ENCODE data around the gene DDX6. TPM values are rescaled to one million over a fixed set of nuclear protein-coding genes. Genes with fewer than 3 reads are reported as not detected.
A peak's percentile ranks its signal among the peaks of the same experiment; 100 is the strongest.
"Not testable (repeated sequence)": the region's sequence is repeated elsewhere in the genome, so short reads cannot be mapped to it uniquely, and the experiment has no call there.

The DDX6 gene
- total RNA-seq, 1 donor from 2014 or later, result 110 TPM

DNA sequence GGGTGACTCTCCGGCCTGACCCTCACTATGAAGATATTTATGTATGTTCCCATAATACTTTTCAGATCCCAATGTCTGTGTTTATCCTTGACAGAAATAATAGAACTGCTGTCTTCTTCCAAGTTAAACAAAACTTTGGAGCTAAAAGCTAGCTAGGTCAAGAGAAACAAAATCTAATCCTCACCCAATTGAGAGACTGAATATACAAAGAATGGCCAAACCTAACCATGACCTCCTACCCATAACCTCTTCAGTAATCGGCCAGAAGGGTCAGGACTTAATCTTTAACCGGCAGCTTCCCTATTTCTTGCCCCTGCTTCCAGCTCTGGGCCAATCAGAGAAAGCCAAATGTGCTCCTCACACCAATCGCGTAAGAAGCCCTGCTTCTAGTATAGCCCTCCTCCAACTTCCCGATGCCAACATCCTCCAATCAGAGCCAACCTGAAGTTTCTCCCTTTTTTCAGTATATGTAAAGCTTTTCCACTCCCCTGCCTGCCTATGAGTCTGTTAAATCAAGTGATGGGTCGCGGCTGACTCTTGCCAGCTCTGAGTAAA, 1.7 kb upstream of the DDX6 start:
- DNase-seq (ENCODE audit: extremely low read depth, low read depth, low spot score), result peak; percentile 85

- no peak for DNase-seq (ENCODE audit: extremely low read depth, low read depth, low spot score)
Observed at GRCh38 chr11:118791961-118792569, 1.1 kb upstream of the DDX6 start.

DNA sequence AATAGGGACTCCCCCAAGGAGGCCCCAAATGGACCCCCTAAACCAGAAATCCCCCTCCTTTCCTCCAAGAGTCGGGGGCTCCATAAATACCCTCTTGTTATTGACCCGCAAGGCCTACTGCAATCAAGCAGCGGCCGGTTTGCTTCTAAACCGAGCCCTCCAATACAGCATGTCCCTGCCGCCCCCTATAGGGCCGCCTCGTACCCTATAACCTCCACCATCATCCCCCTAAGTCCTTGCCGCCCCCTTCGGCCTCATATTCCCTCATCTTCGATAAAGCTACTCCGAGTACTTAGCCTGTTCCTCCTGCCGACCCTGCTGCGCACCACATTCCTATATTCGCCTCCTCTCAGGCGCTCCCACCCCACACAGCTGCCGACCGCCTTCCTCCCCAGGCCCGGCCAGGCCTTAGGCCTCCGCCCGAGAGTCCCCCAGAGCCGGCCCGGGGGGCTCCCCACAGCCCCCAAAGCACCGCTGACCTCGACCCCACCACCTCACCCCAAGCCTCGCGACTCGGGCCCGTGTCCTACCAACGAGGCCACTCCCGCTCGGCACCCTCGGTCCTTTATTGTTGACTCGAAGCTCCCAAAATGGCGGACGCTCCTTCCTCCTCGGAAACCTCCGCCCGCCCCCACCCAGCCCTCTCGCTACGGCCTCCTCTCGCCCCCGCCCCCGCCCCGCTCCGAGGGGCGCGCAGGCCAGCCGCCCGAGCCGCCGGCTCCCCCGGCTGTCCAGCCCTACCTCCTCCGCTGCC, 430 bp downstream of the DDX6 start:
- no peak for DNase-seq (ENCODE audit: extremely low read depth, low read depth, low spot score)

DNA sequence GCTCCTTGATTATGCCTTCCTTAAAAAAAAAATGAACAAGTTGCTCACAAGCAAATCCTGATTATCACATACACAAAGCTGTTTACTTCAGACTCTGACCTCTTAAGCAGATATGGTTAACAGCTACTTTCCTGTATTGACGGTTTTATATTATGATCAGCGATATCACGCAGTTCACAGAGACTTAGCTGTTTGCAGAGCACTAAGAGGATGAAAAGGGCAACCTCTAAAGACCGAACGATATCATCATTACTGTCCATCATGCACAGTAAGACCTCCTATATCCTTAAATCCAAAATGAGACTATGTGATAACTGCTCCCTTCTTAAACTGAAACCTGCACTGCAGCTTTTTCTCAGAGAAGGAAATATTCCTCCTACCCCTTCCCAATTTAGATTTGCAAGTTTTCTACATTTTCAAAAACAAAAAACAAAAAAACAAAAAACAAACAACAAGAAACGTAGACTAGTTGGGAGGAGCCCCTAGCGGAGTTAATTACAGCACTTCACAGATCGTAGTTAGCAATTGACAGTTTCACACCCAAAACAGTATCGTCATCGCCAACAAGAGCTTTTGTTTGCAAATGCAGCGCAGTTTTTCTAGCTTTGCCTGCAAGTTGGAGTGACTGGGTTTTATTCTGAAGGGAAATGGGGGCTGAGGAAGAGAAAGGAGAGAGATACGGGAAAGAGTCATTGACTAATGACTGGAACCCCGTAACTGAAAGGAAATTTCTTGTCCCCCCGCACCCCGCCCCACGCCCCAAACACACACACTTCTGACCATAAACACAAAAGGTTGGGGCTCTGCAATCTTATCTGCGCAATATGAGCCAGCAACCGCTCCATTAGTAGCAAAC, 1.2 kb downstream of the DDX6 start:
- no peak for DNase-seq (ENCODE audit: extremely low read depth, low read depth, low spot score)

DNA sequence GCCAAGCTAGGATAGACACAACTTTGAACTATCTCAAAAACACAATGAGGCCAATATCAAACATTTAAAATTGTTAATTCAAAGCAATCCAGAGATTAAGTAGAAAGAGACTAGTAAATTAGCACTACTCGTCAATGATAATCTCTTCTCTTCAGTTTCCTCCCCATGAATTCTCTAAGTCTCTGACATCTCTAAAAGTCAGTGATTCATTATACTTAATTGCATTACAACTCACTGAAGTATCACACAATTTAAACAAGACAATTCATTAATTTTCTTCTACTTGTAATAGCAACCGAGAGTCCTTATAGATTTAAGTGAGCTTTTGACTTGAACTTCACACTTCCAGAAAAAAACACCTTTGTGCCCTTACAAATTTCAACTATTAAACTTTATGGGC, 4.3 kb downstream of the DDX6 start:
- no peak for DNase-seq (ENCODE audit: extremely low read depth, low read depth, low spot score)

DNA sequence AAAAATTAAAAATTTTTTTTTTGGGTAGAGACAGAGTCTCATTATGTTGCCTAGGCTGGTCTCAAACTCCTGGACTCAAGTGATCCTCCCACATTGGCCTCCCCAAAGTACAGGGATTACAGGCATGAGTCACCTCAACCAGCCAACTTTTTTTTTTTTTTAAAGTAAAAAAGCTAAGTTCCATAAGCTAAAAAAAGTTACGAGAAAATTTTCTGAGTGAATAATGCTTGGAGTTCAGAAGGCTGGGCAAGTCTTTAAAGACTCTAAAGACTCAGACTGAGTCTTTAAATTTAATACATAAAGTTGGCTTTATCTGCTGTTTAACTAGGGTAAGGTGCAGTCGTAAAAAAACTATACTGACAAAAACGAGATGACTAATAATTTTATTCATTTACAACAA, 5.6 kb downstream of the DDX6 start:
- DNase-seq (ENCODE audit: extremely low read depth, low read depth, low spot score), result no peak

DNA sequence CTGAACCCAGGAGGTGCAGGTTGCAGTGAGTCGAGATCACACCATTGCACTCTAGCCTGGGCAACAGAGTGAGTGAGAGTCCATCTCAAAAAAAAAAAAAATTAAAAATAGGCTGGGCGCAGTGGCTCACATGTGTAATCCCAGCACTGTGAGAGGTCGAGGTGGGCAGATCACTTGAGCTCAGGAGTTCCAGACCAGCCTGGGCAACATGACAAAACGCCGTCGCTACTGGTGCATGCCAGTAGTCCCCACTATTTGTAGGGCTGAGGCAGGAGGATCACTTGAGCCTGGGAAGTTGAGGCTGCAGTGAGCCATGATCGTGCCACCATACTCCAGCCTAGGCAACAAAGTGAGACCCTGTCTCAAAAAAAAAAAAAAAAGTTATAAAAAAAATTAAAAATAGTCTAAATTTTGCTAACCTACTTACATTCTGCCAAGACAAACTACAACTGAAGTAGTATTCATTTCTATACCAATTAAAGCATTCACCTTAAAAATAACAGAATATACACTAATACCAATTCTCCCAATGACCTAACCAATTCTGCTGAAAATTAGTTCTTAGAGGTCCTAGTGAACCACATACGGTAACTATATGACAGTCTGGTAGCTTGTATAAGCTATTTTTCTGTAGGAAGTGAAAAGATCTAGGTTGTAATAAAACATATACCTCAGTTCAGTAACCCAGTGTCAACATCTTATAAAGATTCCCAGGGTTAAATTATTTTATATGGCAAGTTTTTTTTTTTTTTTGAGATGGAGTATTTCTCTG, 7.1 kb downstream of the DDX6 start:
- DNase-seq (ENCODE audit: extremely low read depth, low read depth, low spot score), result no peak

- DNase-seq (ENCODE audit: extremely low read depth, low read depth, low spot score), result not testable (repeated sequence)
Observed at GRCh38 chr11:118783324-118783723, 7.6 kb downstream of the DDX6 start.

DNA sequence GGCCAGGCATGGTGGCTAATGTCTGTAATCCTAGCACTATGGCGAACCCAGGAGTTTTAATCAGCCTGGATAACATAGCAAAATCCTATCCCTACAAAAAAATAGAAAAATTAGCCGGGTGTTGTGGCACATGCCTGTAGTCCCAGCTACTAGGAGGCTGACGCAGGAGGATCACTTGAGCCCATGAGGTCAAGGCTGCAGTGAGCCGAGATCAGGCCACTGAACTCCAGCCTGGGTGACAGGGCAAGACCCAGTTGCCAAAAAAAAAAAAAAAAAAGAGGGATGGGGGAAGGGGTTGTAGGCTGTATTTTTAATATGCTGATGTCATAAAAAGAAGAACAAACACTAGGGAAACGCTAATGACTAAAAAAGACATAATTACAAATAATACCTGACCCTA, 12.1 kb downstream of the DDX6 start:
- DNase-seq (ENCODE audit: extremely low read depth, low read depth, low spot score), result no peak

GRCh38 chr11:118774032-118774431, 16.9 kb downstream of the DDX6 start:
- no peak for DNase-seq (ENCODE audit: extremely low read depth, low read depth, low spot score)

DNA sequence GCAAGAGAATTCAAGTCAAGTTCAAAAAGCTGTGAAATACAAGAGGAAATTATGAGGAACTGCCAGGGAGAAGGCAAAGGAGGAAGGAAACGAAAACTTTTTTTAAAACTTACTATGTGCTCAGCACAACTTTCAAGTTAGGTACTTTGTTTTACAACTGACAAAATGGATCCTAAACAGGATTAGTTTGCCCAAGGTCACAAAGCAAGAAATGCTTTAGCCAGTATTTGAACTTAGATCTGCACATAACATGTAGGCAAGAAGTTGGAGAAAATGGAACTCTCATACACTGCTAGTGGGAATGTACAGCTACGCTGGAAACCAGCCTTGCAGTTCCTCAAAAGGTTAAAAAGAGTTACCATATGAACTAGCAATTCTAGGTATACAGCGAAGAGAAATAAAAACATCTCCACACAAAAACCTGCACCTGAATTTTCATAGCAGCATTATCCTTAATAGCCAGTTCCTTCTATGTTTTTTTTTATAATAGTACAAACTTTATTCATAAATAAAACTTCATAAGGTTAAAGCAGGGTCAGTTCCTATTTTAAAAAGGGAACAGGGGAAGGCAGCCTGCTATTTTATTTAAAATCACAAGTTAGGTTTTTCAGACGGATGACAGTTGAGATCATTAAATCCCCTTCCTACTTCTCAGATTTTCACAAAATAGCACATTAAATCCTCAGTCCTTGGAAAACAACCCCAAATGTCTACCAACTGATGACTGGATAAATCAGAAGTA, 19.2 kb downstream of the DDX6 start:
- DNase-seq (ENCODE audit: extremely low read depth, low read depth, low spot score), result no peak

DNA sequence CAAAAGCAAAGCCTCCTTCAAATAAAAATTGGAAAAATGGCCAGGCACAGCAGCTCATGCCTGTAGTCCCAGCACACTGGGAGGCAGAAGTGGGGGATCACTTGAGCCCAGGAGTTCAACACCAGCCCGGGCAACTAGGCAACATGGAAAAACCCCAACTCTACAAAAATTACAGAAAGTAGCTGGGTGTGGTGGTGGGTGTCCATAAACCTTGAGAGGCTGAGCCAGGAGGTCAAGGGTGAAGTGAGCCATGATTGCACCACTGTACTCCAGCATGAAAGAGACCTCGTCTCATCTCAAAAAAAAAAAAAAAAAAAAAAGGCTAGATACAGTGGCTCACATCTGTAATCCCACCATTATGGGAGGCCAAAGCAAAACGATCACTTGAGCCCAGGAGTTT, 22.3 kb downstream of the DDX6 start:
- DNase-seq (ENCODE audit: extremely low read depth, low read depth, low spot score), result no peak

GRCh38 chr11:118766035-118766434, 24.9 kb downstream of the DDX6 start:
- no peak for DNase-seq (ENCODE audit: extremely low read depth, low read depth, low spot score)

GRCh38 chr11:118765095-118765691, 25.8 kb downstream of the DDX6 start:
- not testable (repeated sequence) for DNase-seq (ENCODE audit: extremely low read depth, low read depth, low spot score)

GRCh38 chr11:118763041-118763440, 27.9 kb downstream of the DDX6 start:
- no peak for DNase-seq (ENCODE audit: extremely low read depth, low read depth, low spot score)

DNA sequence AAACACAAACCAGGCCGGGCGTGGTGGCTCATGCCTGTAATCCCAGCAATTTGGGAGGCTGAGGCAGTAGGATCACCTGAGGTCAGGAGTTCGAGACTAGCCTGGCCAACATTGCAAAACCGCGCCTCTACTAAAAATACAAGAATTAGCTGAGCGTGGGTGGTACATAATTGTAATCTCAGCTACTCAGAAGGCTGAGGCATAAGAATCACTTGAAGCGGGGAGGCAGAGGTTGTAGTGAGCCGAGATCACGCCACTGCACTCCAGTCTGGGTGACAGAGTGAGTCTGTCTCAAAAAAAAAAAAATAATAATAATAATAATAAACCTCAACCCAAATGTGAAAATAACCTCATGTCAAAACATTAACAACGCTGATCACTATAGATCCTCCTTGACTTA, 29.0 kb downstream of the DDX6 start:
- DNase-seq (ENCODE audit: extremely low read depth, low read depth, low spot score), result not testable (repeated sequence)

- no peak for DNase-seq (ENCODE audit: extremely low read depth, low read depth, low spot score)
Observed at GRCh38 chr11:118757876-118758399, 33.0 kb downstream of the DDX6 start.

DNA sequence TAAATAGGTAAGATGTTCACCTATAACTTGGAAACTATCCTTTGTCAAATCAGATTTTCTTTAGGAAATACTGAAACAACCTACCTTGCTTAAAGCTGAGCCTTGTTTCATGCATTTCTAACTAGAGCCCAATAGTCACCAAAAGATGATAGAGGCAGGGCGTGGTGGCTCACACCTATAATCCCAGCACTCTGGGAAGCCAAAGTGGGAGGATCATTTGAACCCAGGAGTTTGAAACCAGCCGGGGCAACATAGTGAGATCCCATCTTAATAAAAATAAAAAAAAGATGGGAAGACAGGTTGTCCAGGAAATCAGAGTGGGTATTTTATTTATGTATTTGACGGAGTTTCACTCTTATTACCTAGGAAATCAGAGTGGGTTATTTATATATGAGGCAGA, 38.3 kb downstream of the DDX6 start:
- DNase-seq (ENCODE audit: extremely low read depth, low read depth, low spot score), result no peak

DNA sequence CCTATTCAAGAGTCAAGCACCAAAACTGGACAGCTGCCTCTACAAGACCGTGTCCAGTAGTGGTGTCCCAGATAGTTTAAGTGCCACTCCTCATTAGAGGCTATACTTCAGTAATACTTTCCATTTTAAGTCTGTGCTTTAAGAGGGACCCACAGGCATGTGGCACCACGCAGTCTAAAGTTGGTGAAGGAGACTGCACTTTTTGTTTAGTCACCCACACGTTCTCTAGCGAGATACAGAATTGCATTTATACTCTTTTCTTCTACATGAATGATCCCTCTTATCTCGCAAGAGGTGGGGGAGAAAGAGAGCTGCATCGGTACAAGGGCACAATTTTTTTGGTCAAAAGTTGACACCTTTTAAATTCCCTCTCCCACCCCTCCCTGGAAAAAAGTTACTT, 41.5 kb downstream of the DDX6 start:
- no peak for DNase-seq (ENCODE audit: extremely low read depth, low read depth, low spot score)

All from glomerular endothelial cell (primary cell).